OCI-LY1 (cell line): ENCODE data around the gene KIRREL2.

Experiments
- H2AFZ ChIP-seq: fragments of 200-600 bp; sonication (generic), shearing (Covaris generic); 2 replicates; pipeline ENCODE4 v1.6.0; 2014; ENCODE audit warnings: antibody characterized with exemption, mild to moderate bottlenecking, low read length
- H3F3A ChIP-seq: fragments of 200-600 bp; sonication (generic), shearing (Covaris generic); 2 replicates; pipeline ENCODE4 v1.6.0; 2014; ENCODE audit warnings: mild to moderate bottlenecking, antibody characterized with exemption, low read length, moderate library complexity; ENCODE audit not compliant: insufficient read depth
- H3K27ac ChIP-seq: fragments of 200-600 bp; sonication (generic); 2 replicates; pipeline ENCODE4 v1.5.1; 2014; ENCODE audit warnings: low read length, mixed run types, mild to moderate bottlenecking, low read depth; ENCODE audit not compliant: poor library complexity, severe bottlenecking
- H3K27me3 ChIP-seq: fragments of 200-600 bp; sonication (generic); 2 replicates; pipeline ENCODE4 v1.6.0; 2014; ENCODE audit warnings: antibody characterized with exemption, mild to moderate bottlenecking, low read length, moderate library complexity; ENCODE audit not compliant: insufficient read depth
- H3K36me3 ChIP-seq: fragments of 200-600 bp; sonication (generic); 2 replicates; pipeline ENCODE4 v1.6.1; 2014; ENCODE audit warnings: mild to moderate bottlenecking, antibody characterized with exemption, low read length, moderate library complexity, mixed read lengths; ENCODE audit not compliant: insufficient read depth
- H3K4me1 ChIP-seq: fragments of 200-600 bp; sonication (generic); 2 replicates; pipeline ENCODE4 v1.5.1; 2014; ENCODE audit warnings: mild to moderate bottlenecking, low read length, moderate library complexity; ENCODE audit not compliant: insufficient read depth, severe bottlenecking
- H3K4me2 ChIP-seq: fragments of 200-600 bp; sonication (generic), shearing (Covaris generic); 2 replicates; pipeline ENCODE4 v1.6.1; 2014; ENCODE audit warnings: low read length
- H3K4me3 ChIP-seq: fragments of 200-600 bp; sonication (generic); 2 replicates; pipeline ENCODE4 v1.5.1; 2014; ENCODE audit warnings: low read length, low read depth, mild to moderate bottlenecking, mixed read lengths; ENCODE audit not compliant: poor library complexity, severe bottlenecking
- H3K79me2 ChIP-seq: fragments of 200-600 bp; shearing (Covaris generic); 2 replicates; pipeline ENCODE4 v1.6.1; 2016; ENCODE audit warnings: mixed run types, low read length, mixed read lengths; ENCODE audit not compliant: insufficient read depth
- H3K9ac ChIP-seq: fragments of 200-600 bp; sonication (generic), shearing (Covaris generic); 2 replicates; pipeline ENCODE4 v1.6.1; 2014; ENCODE audit warnings: mild to moderate bottlenecking, low read length, mixed read lengths
- H3K9me2 ChIP-seq: fragments of 200-600 bp; sonication (generic), shearing (Covaris generic); 2 replicates; pipeline ENCODE4 v1.6.1; 2014; ENCODE audit warnings: low read depth, mild to moderate bottlenecking, low read length, mixed read lengths
- H3K9me3 ChIP-seq: fragments of 200-600 bp; shearing (Covaris generic); 2 replicates; pipeline ENCODE4 v1.6.1; 2014; ENCODE audit warnings: low read length, mixed read lengths
- H4K20me1 ChIP-seq: fragments of 200-600 bp; sonication (generic), shearing (Covaris generic); 2 replicates; pipeline ENCODE4 v1.6.0; 2016; ENCODE audit warnings: mild to moderate bottlenecking, low read length; ENCODE audit not compliant: insufficient read depth
- CTCF ChIP-seq: fragments of 200-600 bp; sonication (generic), shearing (Covaris generic); IDR thresholded peaks from 2 replicates; pipeline ENCODE4 v1.5.1; 2017; ENCODE audit warnings: mild to moderate bottlenecking, antibody characterized with exemption, low read length, moderate library complexity, mixed read lengths
- EZH2 ChIP-seq: fragments of 200-600 bp; sonication (generic), shearing (Covaris generic); IDR thresholded peaks from 2 replicates; pipeline ENCODE4 v1.8.0; 2017; ENCODE audit warnings: borderline replicate concordance, mixed run types, mild to moderate bottlenecking, antibody characterized with exemption, low read length, moderate library complexity, mixed read lengths

KIRREL2 gene

GRCh38 chr19:35915443-35915842 lies 58.7 kb downstream of the KIRREL2 start:
- no peak overlapping the region for H3K9ac ChIP-seq
- no peak overlapping the region for H3K4me2 ChIP-seq
- no peaks in the 10 kb centered on the region for H3K79me2 ChIP-seq
- H3K9me2 ChIP-seq: no peaks in the 10 kb centered on the region
- H3F3A ChIP-seq: no peaks in the 10 kb centered on the region
- TF ChIP-seq EZH2: no peak
- no peak for TF ChIP-seq CTCF
- no peak overlapping the region for H3K4me3 ChIP-seq
- H3K4me1 ChIP-seq: no peaks in the 10 kb centered on the region
- no peaks in the 10 kb centered on the region for H3K36me3 ChIP-seq
- no peak overlapping the region for H2AFZ ChIP-seq
- H3K27me3 ChIP-seq: no peaks in the 10 kb centered on the region; the same call in 1 of the 2 replicates
- H3K9me3 ChIP-seq: no peaks in the 10 kb centered on the region
- H4K20me1 ChIP-seq: no peaks in the 10 kb centered on the region
- no peak overlapping the region for H3K27ac ChIP-seq
